Esophagus squamous epithelium (tissue), 5 donors: ENCODE results near the gene PBOV1. TPM values are rescaled to one million over a fixed set of nuclear protein-coding genes. Genes with fewer than 3 reads are reported as not detected.
A peak's percentile ranks its signal among the peaks of the same experiment; 100 is the strongest.

Experiments used
- DNase-seq: peaks from one replicate; lab custom pipeline; 2025; lab: John Stamatoyannopoulos, UW
- H3K27ac ChIP-seq, 4 donors: fragments of 200-600 bp; sonication (generic); one replicate each; pipeline ENCODE4 v1.5.1; 2016 to 2019; ENCODE audit warnings: mild to moderate bottlenecking in 1 of 4
- H3K27me3 ChIP-seq, 4 donors: fragments of 200-600 bp; sonication (generic); 1 replicate in 3 of 4; 2 replicates in 1 of 4; pipeline versions ENCODE4 v1.5.1 to v1.6.0; 2017 to 2021; ENCODE audit warnings: antibody characterized with exemption in 1 of 4
- H3K36me3 ChIP-seq, 3 donors: fragments of 200-600 bp; sonication (generic); one replicate each; pipeline ENCODE4 v1.5.1; 2016 to 2019
- H3K4me1 ChIP-seq, 3 donors: fragments of 200-600 bp; sonication (generic); one replicate each; pipeline ENCODE4 v1.5.1; 2017 to 2019
- H3K4me3 ChIP-seq, 4 donors: fragments of 200-600 bp; sonication (generic); 1 replicate in 3 of 4; 2 replicates in 1 of 4; pipeline ENCODE4 v1.5.1; 2016 to 2019; ENCODE audit warnings: mild to moderate bottlenecking in 2 of 4, moderate library complexity in 1 of 4
- H3K9me3 ChIP-seq, 3 donors: fragments of 200-600 bp; sonication (generic); one replicate each; pipeline ENCODE4 v1.5.1; 2016 to 2019
- POLR2A ChIP-seq, 4 donors: fragments of 450-650 bp; IDR thresholded peaks; one replicate each; pipeline ENCODE4 v1.6.1; 2017; ENCODE audit warnings: antibody characterized with exemption in 4 of 4, mild to moderate bottlenecking in 4 of 4, moderate library complexity in 3 of 4
- WGBS, 2 donors: methylation state at CpG; one replicate each; pipeline ENCODE4 v1.1.5; 2018; 5-methylcytosine and 5-hydroxymethylcytosine counted together
- intact Hi-C: fragments of 100-400 bp; cut with DNase I; formaldehyde crosslinking; loops from one replicate; pipeline ENCODE4 v1.15.0; 2022
- total RNA-seq, 4 donors: library from RNA; depleted of rRNA; stranded (reverse); fragments of >200 nt; gene quantifications; one replicate each; pipeline ENCODE4 v1.1.0, GENCODE V29; 2016
- TF ChIP-seq, protein P1 (sequence below), 6 experiments: fragments of 450-650 bp in 4 of 6; fragments of 200-600 bp in 2 of 6; sonication (generic) in 2 of 6; IDR thresholded peaks; one replicate each; pipeline ENCODE4 v1.5.1; 2016 to 2019; ENCODE audit warnings: antibody characterized with exemption in 6 of 6, mild to moderate bottlenecking in 4 of 6, moderate library complexity in 4 of 6
- donor health status: DM: yes; HTN: yes; CAD: no.

The PBOV1 gene
- total RNA-seq, 4 donors from 2014 or later = not detected

DNA sequence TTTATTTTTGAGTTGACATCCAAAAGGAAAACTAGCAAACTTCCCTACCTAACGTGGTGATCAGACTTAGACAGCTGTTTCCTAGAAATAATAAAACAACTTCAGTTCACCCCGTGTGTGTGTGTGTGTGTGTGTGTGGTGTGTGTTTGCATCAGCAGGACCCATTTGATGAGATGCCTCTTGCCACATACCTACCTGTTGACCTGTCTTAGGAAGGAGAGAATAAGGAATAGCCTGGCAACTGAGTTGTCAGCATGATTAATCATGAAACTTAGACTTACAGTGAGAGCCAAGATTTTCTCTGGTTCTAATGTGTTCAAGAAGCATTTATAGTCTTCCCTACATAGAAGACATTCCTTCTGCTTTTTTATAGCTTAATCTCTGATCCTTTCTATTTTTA is 16.1 kb upstream of the PBOV1 start:
- WGBS, 2 donors = 8 to 17% methylated on average over 2 of the region's 2 CpGs
- Histone ChIP-seq H3K27ac (no peak overlapping the region), H3K4me3 (no peak overlapping the region), H3K36me3 (no peaks in the 10 kb centered on the region), H3K9me3 (no peaks in the 10 kb centered on the region), H3K4me1 (peaks cover 4 to 24% (median 5%) of the 10 kb centered on the region in 3 donors), H3K27me3 (no peaks in the 10 kb centered on the region)
- intact Hi-C loops = no loop called here
- no peak for TF ChIP-seq POLR2A (IDR thresholded peaks at IDR 0.05)
- TF ChIP-seq, protein P1, sequence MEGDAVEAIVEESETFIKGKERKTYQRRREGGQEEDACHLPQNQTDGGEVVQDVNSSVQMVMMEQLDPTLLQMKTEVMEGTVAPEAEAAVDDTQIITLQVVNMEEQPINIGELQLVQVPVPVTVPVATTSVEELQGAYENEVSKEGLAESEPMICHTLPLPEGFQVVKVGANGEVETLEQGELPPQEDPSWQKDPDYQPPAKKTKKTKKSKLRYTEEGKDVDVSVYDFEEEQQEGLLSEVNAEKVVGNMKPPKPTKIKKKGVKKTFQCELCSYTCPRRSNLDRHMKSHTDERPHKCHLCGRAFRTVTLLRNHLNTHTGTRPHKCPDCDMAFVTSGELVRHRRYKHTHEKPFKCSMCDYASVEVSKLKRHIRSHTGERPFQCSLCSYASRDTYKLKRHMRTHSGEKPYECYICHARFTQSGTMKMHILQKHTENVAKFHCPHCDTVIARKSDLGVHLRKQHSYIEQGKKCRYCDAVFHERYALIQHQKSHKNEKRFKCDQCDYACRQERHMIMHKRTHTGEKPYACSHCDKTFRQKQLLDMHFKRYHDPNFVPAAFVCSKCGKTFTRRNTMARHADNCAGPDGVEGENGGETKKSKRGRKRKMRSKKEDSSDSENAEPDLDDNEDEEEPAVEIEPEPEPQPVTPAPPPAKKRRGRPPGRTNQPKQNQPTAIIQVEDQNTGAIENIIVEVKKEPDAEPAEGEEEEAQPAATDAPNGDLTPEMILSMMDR (IDR thresholded peaks at IDR 0.05) = no peak
- DNase-seq = no peak

DNA sequence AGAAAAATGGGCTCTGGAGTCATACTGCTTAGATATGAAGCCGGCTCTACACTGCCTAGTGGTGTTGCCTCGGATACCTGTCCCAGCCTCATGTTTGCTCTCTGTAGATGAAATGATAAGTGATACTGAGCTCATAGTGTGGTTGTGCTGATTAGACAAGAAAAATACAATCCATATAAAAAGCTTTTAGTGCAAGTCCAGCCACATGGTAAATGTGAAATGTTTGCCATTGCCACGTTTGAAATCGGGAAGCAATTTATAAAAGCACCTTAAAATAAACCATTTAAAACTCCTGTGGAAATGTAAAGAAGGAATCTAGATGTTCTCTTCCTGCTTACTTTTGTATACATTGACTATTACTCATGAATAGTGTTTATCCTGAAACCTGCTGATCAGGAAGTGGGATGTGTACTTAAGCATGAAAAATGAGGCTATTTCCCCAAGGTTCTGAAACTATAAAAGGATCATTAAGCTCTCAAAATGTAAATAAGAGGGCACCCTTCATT is 13.1 kb upstream of the PBOV1 start:
- Histone ChIP-seq H3K27me3 (no peaks in the 10 kb centered on the region), H3K4me1 (peaks cover 4 to 24% (median 5%) of the 10 kb centered on the region in 3 donors), H3K36me3 (no peaks in the 10 kb centered on the region), H3K27ac (peak overlapping the region in 3 of 4 donors; percentile 31 to 68 (median 57)), H3K9me3 (no peaks in the 10 kb centered on the region), H3K4me3 (no peak overlapping the region)
- intact Hi-C loops = no loop called here
- no peak for DNase-seq
- WGBS, 2 donors = 26 to 33% methylated on average over 4 of the region's 4 CpGs
- TF ChIP-seq, protein P1 (IDR thresholded peaks at IDR 0.05) = no peak
- no peak for TF ChIP-seq POLR2A (IDR thresholded peaks at IDR 0.05)

DNA sequence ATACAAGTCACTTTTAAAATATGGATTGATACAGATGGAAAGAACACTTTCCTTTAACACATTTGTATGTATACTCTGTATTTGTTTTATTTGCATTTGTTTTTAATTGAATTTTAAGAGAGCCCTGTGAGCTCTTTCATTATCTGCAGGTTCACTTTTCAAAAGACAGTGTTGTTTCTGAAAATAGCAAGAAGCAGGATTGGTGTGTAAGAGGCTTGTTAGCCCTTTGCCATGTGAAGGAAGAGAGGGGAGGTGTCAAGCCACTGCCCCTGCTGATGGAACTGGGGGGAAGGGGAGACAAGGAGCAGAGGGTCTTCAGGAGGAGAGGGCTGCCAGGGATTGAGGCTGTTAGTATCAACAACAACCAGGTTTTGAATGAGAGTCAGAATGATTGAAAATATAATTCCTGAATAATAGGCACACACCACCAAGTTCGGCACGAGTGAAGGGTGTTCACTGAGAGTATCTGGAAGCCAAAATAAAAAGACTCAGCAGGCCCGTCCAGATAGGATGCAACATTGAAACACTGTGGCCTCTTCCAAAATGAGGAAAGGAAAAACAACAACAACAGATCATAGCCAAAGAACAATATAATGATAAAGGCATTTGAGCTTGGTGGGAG is 12.6 kb upstream of the PBOV1 start:
- no peaks in the 10 kb centered on the region for H3K27me3 ChIP-seq
- H3K9me3 ChIP-seq = no peaks in the 10 kb centered on the region
- DNase-seq = no peak
- peak overlapping the region in 3 of 4 donors; percentile 17 to 57 (median 31) for H3K27ac ChIP-seq
- H3K36me3 ChIP-seq = no peaks in the 10 kb centered on the region
- WGBS, 2 donors = 65 to 69% methylated on average over 3 of the region's 3 CpGs
- H3K4me3 ChIP-seq = no peak overlapping the region
- peaks cover 4 to 24% (median 5%) of the 10 kb centered on the region in 3 donors for H3K4me1 ChIP-seq
- TF ChIP-seq POLR2A (IDR thresholded peaks at IDR 0.05) = no peak
- TF ChIP-seq, protein P1 (IDR thresholded peaks at IDR 0.05) = no peak
- intact Hi-C loops = no loop called here

DNA sequence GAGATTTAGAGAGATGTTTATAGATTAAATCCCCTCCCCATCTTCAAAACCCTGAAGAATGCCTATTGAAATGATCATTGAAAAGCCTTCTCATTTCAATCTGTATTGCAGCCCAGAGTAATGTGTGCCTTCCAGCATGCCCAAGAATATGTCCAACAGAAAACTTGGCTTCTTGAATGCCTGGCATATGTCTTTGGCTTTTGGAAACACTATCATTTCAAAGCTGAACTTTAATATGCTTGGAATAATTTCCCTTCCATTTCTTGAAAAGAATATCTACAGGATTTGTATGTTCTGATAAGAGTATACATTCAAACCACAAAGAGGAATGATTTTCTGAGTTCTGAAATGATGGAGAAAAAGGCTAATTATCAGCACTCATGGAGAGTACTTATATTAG is 11.9 kb upstream of the PBOV1 start:
- intact Hi-C loops = no loop called here
- H3K27ac ChIP-seq = no peak overlapping the region
- TF ChIP-seq, protein P1 (IDR thresholded peaks at IDR 0.05) = no peak

DNA sequence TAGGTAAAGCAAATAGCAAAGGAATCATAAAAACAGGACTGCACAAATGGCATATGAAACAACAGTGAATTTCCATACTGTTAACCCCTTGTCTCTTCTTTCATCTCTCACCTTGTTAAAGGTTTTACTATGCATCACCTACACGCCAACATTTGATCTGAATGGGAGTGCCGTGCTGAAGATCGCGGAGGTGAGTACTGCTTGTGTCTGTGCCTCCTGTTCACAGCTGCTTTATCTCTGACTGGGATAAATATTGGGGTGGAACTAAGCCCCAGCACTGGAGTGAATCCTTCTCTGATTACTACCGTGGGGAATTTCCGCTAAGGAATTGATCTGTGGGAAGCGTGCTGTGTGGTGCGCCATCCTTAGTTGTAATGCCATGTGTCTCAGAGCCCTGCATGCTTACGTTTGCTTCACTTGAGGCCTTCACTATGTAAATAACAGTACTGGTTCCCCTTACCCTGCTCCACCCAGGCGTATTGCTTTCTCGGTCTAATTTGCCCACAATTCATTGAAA is 11.4 kb upstream of the PBOV1 start:
- no peak for TF ChIP-seq POLR2A (IDR thresholded peaks at IDR 0.05)
- TF ChIP-seq, protein P1 (IDR thresholded peaks at IDR 0.05) = no peak
- Histone ChIP-seq H3K9me3 (no peaks in the 10 kb centered on the region), H3K27me3 (no peaks in the 10 kb centered on the region), H3K27ac (no peak overlapping the region), H3K4me3 (no peak overlapping the region), H3K36me3 (no peaks in the 10 kb centered on the region), H3K4me1 (peaks cover 4 to 24% (median 5%) of the 10 kb centered on the region in 3 donors)
- WGBS, 2 donors = 90 to 95% methylated on average over 8 to 11 of the region's 11 CpGs
- DNase-seq = no peak
- intact Hi-C loops = no loop called here

More for the DNA sequence above, 11.9 kb upstream of the PBOV1 start:
- Histone ChIP-seq H3K27me3 (no peaks in the 10 kb centered on the region), H3K4me1 (peaks cover 4 to 24% (median 5%) of the 10 kb centered on the region in 3 donors), H3K9me3 (no peaks in the 10 kb centered on the region), H3K4me3 (no peak overlapping the region), H3K36me3 (no peaks in the 10 kb centered on the region)
- no peak for DNase-seq
